Lower lobe of right lung (tissue), 2 donors: ENCODE data around the gene DNAJC5G. TPM values are rescaled to one million over a fixed set of nuclear protein-coding genes. Genes with fewer than 3 reads are reported as not detected.

ENCODE experiments used
- ATAC-seq, 2 donors: fragments of 200-7000 bp; cut with Tn5 transposase; one replicate each; pipeline ENCODE4 v1.9.1; 2020 to 2022; ENCODE audit warnings: mild to moderate bottlenecking in 2 of 2, moderate library complexity in 2 of 2
- DNase-seq: peaks from one replicate; pipeline ENCODE4 v3.0.0-alpha.2; 2020
- H3K27ac ChIP-seq: fragments of 200-600 bp; one replicate; pipeline ENCODE4 v1.8.0; 2022
- H3K27me3 ChIP-seq: fragments of 200-600 bp; one replicate; pipeline ENCODE4 v1.8.0; 2022; ENCODE audit warnings: low read depth
- H3K36me3 ChIP-seq: fragments of 200-600 bp; one replicate; pipeline ENCODE4 v1.8.0; 2022; ENCODE audit warnings: mild to moderate bottlenecking
- H3K4me1 ChIP-seq: fragments of 200-600 bp; one replicate; pipeline ENCODE4 v1.8.0; 2022
- H3K4me3 ChIP-seq: fragments of 200-600 bp; one replicate; pipeline ENCODE4 v1.8.0; 2022; ENCODE audit warnings: mild to moderate bottlenecking
- H3K9me3 ChIP-seq: fragments of 200-600 bp; one replicate; pipeline ENCODE4 v1.8.0; 2022
- CTCF ChIP-seq: fragments of 200-600 bp; IDR thresholded peaks from one replicate; pipeline ENCODE4 v1.8.0; 2022; ENCODE audit warnings: antibody characterized with exemption, mild to moderate bottlenecking
- intact Hi-C: fragments of 100-400 bp; cut with DNase I; formaldehyde crosslinking; loops from one replicate; pipeline ENCODE4 v1.11.0; 2022
- total RNA-seq: library from RNA; stranded (reverse); fragmentation: NEBNext Ultra II Directional; extraction: Animal tissue kit (Norgen Biotek cat#: 25700); gene quantifications from one replicate; pipeline ENCODE4 v1.2.1, GENCODE V29; 2021
- donor health status: DM: no; HTN: yes; CAD: no; lungs with severe emphysema.

DNAJC5G gene
- total RNA-seq, 1 donor from 2014 or later = not detected

- Histone ChIP-seq H3K9me3 (no peaks in the 10 kb centered on the region), H3K27ac (no peak overlapping the region), H3K4me3 (no peak overlapping the region), H3K27me3 (no peaks in the 10 kb centered on the region), H3K36me3 (peaks cover 76% of the 10 kb centered on the region), H3K4me1 (no peaks in the 10 kb centered on the region)
- ATAC-seq = no peak
- DNase-seq = no peak
- TF ChIP-seq CTCF = no peak
- intact Hi-C loops = no loop called here
These were observed 33.2 kb upstream of the DNAJC5G start for GRCh38 chr2:27241761-27242613.

DNA sequence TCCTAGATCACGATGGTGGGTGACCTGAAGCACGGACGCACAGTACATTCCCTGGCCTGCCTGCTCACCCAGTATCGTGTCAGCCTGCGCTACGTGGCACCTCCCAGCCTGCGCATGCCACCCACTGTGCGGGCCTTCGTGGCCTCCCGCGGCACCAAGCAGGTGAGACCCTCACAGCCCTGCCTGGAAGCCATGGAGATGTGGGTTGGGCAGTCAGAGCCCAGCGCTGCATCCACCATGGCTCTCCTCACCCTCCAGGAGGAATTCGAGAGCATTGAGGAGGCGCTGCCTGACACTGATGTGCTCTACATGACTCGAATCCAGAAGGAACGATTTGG, 32.6 kb upstream of the DNAJC5G start:
- Histone ChIP-seq H3K4me1 (no peaks in the 10 kb centered on the region), H3K27me3 (no peaks in the 10 kb centered on the region), H3K27ac (no peak overlapping the region), H3K36me3 (peaks cover 70% of the 10 kb centered on the region), H3K4me3 (no peak overlapping the region), H3K9me3 (no peaks in the 10 kb centered on the region)
- no peak for TF ChIP-seq CTCF
- DNase-seq (no peak), ATAC-seq (no peak)
- intact Hi-C loops = no loop called here

DNA sequence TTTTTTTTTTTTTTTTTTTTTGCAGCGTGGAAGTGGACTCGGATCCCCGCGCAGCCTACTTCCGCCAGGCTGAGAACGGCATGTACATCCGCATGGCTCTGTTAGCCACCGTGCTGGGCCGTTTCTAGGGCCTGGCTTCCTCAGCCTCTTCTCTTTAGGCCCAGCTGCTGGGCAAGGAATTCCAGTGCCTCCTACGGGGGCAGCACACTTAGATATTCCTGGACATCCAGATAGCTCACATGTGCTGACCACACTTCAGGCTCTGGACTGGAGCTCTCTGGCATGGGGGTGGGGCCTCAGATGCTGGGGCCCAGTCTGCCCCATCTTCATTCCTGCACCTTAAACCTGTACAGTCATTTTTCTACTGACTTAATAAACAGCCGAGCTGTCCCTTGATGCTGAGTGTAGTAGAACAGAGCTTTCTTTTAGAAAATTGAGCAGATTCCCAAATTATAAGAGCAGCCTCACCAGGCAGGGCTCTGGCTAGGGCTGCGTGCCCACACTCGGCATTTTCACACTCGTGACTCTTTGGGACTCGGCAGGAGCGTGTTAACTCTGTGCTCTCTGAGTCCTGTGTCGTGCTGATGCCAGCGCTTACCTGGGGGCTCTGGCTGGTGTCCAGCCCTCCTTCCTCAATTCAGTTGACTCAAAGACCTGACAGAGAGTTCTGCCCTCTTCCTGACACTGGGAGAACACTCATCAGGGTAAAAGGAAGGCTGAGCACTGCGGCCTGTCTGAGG, 31.7 kb upstream of the DNAJC5G start:
- H3K27me3 ChIP-seq = no peaks in the 10 kb centered on the region
- H3K36me3 ChIP-seq = peaks cover 61% of the 10 kb centered on the region
- no peak overlapping the region for H3K4me3 ChIP-seq
- H3K9me3 ChIP-seq = no peaks in the 10 kb centered on the region
- no peak overlapping the region for H3K27ac ChIP-seq
- H3K4me1 ChIP-seq = no peaks in the 10 kb centered on the region
- ATAC-seq = no peak
- intact Hi-C loops = no loop called here
- no peak for TF ChIP-seq CTCF
- no peak for DNase-seq

DNA sequence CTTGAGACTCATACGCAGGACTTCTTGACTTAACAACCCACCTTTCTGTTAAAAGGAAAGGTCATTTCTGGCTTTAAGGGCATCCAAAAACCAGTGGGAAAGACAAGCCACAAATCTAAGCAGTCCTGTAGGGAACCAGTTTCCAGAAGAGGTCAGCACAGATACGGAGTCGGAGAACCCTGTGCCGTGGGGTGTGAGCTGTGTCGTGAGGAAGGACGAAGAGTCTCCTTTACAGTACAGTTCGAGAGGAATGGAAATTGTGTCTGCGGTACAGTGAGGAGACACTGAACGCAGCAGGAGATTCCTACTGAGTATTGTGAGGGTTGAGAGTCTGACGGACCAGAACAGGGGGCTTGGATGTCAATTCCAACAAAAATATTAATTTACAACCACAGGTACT, 30.1 kb upstream of the DNAJC5G start:
- intact Hi-C loops = no loop called here
- H3K4me1 ChIP-seq = no peaks in the 10 kb centered on the region
- no peaks in the 10 kb centered on the region for H3K9me3 ChIP-seq
- ATAC-seq (no peak), DNase-seq (no peak)
- no peak overlapping the region for H3K4me3 ChIP-seq
- no peak overlapping the region for H3K27ac ChIP-seq
- H3K36me3 ChIP-seq = peaks cover 45% of the 10 kb centered on the region
- no peak for TF ChIP-seq CTCF
- H3K27me3 ChIP-seq = peaks cover 5% of the 10 kb centered on the region

DNA sequence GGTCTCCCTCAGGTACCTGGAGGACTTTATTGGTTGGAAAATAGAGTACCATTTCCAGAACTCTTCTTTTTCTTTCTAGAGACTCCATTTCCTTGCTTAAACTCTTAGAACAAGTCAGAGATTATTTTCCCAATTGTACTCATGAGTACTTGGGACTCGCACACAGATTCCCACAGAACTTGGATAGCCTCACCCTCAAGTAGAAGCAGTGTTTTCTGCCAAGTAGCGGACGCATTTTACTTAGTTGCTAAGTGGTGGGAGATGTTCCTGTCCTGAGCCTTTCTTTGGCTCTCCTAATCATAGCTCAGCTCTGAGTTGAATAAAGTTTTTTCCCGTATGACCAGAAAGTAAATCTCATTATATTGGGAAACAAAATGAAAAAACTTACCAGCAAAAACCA, 29.6 kb upstream of the DNAJC5G start:
- intact Hi-C loops = no loop called here
- Histone ChIP-seq H3K27me3 (peaks cover 10% of the 10 kb centered on the region), H3K4me1 (no peaks in the 10 kb centered on the region), H3K9me3 (no peaks in the 10 kb centered on the region), H3K36me3 (peaks cover 40% of the 10 kb centered on the region), H3K27ac (no peak overlapping the region), H3K4me3 (no peak overlapping the region)
- ATAC-seq (no peak), DNase-seq (no peak)
- no peak for TF ChIP-seq CTCF
